Measurements from ENCODE around the gene HOXB8.

Gene HOXB8

DNA sequence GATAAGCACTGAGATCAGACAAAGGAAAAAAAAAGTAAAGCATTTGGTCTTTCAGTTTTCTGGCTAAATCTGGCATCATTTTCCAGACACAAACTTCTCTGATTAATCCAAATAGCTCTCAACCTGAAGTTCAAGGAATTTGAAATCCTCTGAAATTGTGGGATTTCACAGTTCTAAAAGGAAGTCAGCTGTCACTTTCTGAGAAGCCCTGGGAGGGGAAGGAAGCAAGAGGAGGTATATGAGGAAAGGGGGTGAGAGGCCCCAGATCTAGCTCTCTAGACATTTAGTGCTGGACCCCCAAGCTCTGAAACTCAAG, 28.6 kb upstream of the HOXB8 start:
- Mint-ChIP-seq H3K36me3 (ENCODE audit: low read depth) (peaks cover 18% of the 10 kb centered on the region), H3K27me3 (ENCODE audit: low read depth, poor library complexity) (peaks cover 10% of the 10 kb centered on the region)
- no peak for DNase-seq

DNA sequence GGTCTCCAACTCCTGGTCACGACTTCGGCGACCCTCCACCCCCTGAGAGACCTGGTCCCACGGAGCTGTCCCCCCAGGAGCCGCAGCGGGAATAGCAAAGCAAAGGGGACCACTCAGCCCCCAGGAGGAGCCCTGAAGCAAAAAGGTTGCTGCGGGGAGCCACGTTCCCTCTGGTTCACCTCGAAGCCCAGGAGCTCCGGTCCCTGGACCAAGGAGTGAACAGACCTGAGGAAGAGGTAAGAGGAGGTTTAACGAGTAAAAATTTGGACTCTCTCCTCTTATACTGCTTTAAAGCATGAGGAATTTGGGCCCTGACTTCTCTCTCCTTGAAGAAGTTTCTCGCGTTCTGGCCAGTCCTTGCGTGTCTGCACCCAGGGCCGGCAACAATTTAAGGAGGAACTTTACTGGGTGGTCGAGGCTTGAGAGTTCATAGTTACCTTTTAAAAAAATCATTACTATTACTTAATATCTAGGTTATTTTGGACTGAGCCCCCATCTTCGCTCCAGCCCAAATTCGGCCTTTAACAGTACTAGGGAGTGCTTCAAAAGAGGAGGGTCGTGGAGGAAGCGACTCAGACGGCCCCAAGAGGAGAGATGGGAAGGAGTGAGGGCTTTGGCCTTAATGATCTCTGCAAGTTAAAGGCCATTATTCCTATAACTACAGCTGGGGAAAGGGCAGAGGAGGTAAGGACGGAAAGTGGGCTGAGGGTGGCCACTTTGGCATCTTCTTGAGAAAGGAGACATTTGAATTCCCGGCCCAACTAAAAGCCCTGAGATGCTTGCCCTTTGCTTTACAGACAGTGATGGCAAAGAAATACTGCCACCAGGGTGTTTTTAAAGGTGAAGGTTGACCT, 28.0 kb upstream of the HOXB8 start:
- no peak for TF ChIP-seq CTCF (IDR thresholded peaks at IDR 0.05)
- Mint-ChIP-seq H3K4me1 (peaks cover 90% of the 10 kb centered on the region), H3K27ac (peak overlapping the region; percentile 97), H3K9me3 (no peaks in the 10 kb centered on the region), H3K27me3 (ENCODE audit: low read depth, poor library complexity) (peaks cover 6% of the 10 kb centered on the region), H3K4me3 (peak overlapping the region; percentile 99), H3K36me3 (ENCODE audit: low read depth) (peaks cover 18% of the 10 kb centered on the region)
- no peak for DNase-seq

More for the DNA sequence above, 28.6 kb upstream of the HOXB8 start:
- Mint-ChIP-seq H3K9me3 (no peaks in the 10 kb centered on the region), H3K27ac (peak overlapping the region; percentile 97), H3K4me1 (peaks cover 88% of the 10 kb centered on the region), H3K4me3 (peak overlapping the region; percentile 99)
- no peak for TF ChIP-seq CTCF (IDR thresholded peaks at IDR 0.05)

DNA sequence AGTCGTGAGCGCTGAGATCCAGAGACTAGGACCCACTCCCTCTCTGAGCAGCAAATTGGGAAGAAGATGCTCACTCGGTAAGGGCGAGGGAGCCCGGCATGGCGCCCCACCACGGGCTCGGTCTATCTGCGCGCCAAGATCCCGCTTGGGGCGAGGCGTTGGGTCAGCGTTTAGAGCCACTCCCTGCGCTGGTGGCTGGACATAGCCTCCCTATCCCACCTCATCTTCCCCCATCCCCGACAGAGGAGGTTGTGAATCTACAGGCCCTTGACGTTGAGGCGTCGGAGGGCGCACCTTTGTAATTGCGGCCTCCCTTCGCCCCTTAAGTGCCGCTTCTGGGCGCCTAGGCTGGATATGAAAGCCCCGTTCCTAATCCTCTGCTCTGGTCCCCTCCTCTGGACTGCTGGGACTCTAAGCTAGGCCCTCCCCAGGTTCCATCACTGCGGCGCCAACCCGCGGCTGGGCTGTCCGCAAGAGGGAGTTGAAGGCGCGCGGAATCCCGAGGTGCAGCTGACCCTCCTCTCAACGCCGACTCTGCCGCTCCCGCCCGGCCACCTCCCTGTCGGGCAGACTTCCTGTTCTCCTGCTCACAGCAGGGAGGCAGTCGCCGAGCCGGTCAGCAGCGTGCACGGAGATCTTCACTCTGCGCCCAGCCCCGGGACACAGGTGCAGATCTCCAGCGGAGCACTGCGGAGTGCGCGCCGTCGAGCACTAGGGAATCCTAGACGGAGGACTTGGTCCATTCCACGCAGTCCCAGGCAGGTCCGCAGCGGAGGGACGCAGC, 27.2 kb upstream of the HOXB8 start:
- Mint-ChIP-seq H3K9me3 (no peaks in the 10 kb centered on the region), H3K27me3 (ENCODE audit: low read depth, poor library complexity) (peaks cover 6% of the 10 kb centered on the region), H3K4me1 (peaks cover 91% of the 10 kb centered on the region), H3K4me3 (peak overlapping the region; percentile 99), H3K36me3 (ENCODE audit: low read depth) (peaks cover 18% of the 10 kb centered on the region), H3K27ac (peak overlapping the region; percentile 97)
- TF ChIP-seq CTCF (IDR thresholded peaks at IDR 0.05) = no peak
- peak; percentile 77 for DNase-seq

DNA sequence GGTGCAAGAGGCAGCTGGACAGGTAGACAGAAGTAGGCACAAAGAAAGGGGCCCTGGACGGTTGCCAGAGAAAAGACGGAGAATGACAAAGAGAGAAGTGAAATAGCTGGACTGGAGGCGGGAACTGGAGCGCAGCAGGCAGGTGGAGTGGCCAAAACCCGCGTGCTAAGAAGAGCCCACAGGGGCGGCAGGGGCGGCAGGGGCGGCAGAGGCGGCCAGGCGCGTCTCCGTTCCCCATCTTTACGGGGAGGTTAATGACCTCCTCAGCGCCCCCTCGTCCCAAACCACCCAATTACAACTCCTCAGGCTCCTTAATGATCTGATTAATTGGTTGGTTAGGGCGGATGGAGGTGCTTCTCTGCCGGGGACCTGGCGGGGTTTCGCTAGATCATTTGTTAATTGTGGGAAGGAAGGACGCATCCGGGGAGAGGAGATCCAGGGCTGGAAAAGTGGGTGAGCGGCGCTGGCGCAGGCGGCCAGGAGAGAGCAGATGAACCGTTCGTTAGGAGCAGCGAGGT, 26.5 kb upstream of the HOXB8 start:
- Mint-ChIP-seq H3K36me3 (ENCODE audit: low read depth) (peaks cover 18% of the 10 kb centered on the region), H3K27me3 (ENCODE audit: low read depth, poor library complexity) (peaks cover 6% of the 10 kb centered on the region), H3K9me3 (no peaks in the 10 kb centered on the region), H3K4me1 (peaks cover 93% of the 10 kb centered on the region), H3K27ac (peak overlapping the region; percentile 97), H3K4me3 (peak overlapping the region; percentile 99)
- peak; percentile 56 for DNase-seq
- TF ChIP-seq CTCF (IDR thresholded peaks at IDR 0.05) = no peak

GRCh38 chr17:48640858-48641180, 25.7 kb upstream of the HOXB8 start:
- peaks cover 99% of the 10 kb centered on the region for H3K4me1 Mint-ChIP-seq
- no peaks in the 10 kb centered on the region for H3K9me3 Mint-ChIP-seq
- peak overlapping the region; percentile 99 for H3K4me3 Mint-ChIP-seq
- DNase-seq = no peak
- H3K36me3 Mint-ChIP-seq (ENCODE audit: low read depth) = peaks cover 18% of the 10 kb centered on the region
- H3K27ac Mint-ChIP-seq = peak overlapping the region; percentile 83
- no peak for TF ChIP-seq CTCF (IDR thresholded peaks at IDR 0.05)
- peaks cover 6% of the 10 kb centered on the region for H3K27me3 Mint-ChIP-seq (ENCODE audit: low read depth, poor library complexity)
